Suppressor macrophage treated with lipopolysaccharide for 4 hours (primary cell): ENCODE measurements around the gene BAZ1B.
"Not testable (repeated sequence)": the region's sequence is repeated elsewhere in the genome, so short reads cannot be mapped to it uniquely, and the experiment has no call there.

Experiments used
- DNase-seq: peaks from one replicate; pipeline ENCODE4 v3.0.0-alpha.2; 2020

The BAZ1B gene

DNA sequence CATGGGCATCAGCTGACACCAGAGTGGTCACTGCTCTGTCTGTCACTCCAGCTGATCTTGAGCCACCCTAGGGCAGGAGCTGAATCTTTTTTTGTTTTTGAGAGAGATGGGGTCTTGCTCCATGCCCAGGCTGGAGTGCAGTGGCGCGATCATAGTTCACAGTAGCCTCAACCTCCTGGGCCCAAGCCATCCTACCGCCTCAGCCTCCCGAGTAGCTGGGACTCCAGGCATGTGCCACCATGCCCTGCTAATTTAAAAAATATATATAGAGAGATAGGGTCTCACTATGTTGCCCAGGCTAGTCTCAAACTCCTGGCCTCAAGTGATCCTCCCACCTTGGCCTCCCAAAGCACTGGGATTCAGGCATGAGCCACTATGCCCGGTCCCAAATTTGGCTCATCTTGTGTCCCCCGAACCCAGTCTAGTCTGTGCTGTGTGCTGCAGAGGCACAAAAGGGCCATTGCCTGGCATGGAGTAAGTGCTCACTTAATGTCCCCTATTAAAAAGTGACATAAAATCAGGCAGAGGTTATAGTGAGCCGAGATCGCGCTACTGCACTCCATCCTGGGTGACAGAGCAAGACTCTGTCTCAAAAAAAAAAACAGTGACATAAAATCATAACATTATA, 96.6 kb downstream of the BAZ1B start:
- no peak for DNase-seq

DNA sequence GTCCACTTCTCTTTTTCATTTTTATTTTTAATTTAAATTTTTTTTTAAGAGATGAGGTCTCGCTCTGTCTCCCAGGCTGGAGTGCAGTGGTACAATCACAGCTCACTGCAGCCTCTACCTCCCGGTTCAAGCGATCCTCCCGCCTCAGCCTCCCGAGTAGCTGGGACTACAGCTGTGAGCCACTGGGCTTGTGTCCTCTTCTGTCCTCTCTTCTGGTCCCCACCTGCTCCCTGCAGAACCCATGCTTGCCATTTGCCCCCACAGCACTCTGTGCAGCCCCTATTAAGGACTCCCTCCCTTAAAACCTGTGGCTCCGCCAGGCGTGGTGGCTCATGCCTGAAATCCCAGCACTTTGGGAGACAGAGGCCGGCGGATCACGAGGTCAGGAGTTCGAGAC, 97.6 kb downstream of the BAZ1B start:
- DNase-seq, result no peak

DNA sequence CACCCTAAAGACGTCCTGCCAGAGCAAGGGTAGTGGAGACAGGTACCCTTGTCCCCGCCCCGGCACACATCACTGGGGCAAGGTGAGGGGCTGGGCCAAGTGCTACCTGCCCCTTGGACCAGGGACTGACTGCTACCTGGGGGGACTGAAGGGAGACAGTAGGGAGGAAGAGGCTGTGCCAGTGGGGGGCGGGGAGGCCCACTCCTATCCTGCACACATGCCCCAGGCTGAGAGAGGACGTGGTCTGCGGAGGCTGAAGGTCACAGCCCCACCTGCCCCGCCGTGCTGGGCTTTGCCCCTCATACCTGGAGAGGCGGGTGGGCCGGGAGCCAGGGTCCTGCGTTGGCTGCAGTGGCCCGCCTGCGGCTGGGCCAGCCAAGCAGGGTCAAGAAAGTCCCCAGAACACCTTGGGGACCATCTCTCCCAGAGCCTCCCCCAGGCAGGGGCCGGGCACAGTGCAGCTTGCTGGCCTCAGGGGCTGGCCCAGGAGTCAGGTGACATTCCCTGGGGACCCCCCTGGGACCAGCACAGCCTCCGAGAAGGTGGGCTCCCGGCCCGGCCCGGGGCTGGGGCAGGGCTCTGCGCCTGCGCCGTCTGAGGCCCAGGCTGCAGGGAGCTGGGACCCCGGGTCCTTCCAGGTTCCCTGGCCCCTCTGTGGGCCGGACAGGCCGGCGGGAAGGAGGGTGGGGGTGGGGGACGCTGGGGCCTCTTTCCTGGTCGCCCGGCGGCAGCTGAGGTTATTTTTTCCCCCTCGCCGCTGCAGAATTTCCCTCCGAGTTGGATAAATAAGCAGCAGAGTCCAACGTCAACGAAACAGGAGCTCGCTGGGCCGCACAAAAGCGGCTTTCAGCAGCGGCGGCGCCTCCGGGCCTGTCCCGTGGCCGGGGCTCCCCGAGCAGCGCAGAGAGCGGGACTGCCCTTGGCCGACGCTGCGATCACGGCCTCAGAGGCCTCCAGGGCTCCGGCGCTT, 98.3 kb downstream of the BAZ1B start:
- DNase-seq, result peak; percentile 55

DNA sequence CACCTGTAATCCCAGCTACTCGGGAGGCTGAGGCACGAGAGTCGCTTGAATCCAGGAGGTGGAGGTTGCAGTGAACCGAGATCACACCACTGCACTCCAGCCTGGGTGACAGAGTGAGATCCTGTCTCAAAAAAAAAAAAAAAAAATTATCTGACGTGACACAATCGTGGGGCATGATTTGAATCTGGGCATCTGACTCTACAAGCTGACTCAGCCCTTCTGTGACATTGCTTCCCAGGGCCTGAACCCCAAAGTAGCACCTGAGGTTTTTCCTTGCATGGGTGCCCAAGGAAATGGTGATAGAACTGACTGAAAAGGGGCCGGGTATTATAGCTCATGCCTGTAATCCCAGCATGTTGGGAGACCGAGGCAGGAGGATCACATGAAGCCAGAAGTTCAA, 101.5 kb downstream of the BAZ1B start:
- DNase-seq, result not testable (repeated sequence)

DNA sequence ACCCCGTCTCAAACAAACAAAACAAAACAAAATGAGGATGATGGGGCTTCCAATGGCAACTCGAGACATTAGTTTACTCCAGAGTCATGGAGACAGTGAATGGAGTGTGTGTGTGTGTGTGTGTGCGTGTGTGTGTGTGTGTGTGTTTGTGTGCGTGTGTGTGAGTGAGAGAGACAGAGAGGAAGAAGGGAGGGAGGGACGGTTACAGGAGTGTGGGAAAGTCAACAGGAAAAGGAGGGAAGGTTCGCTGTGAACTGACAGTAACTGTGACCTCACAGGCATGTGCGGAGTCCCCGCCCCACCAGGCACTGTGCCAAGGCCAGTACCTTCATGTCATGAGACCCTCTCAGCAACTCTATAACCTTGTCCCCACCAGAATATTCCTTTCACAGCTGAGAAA, 102.1 kb downstream of the BAZ1B start:
- DNase-seq, result not testable (repeated sequence)

DNA sequence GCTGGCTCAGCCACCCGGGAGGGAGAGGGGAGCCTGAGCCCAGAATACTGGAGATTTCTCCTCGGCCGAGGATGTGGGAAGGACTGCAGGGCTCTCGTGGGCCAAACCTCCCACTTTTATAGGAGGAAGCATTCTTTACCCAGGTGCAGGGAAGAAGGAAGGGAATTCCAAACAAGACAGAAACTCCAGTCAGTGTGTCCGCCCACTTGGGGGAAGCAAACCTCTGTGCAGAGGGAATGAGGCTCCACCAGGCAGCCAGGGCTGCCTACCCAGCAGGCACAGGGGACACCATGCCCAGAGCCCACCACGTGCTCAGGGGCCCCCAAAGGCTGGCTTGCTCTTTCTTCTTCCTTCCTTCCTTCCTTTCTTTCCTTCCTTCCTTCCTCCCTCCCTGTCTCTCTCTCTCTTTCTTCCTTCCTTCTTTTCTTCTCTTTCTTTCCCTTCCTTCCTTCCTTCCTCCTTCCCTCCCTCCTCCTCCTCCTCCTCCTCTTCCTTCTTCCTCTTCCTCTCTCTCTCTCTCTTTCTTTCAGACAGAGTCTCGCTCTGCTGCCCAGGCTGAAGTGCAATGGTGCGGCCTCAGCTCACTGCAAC, 103.9 kb downstream of the BAZ1B start:
- no peak for DNase-seq

DNA sequence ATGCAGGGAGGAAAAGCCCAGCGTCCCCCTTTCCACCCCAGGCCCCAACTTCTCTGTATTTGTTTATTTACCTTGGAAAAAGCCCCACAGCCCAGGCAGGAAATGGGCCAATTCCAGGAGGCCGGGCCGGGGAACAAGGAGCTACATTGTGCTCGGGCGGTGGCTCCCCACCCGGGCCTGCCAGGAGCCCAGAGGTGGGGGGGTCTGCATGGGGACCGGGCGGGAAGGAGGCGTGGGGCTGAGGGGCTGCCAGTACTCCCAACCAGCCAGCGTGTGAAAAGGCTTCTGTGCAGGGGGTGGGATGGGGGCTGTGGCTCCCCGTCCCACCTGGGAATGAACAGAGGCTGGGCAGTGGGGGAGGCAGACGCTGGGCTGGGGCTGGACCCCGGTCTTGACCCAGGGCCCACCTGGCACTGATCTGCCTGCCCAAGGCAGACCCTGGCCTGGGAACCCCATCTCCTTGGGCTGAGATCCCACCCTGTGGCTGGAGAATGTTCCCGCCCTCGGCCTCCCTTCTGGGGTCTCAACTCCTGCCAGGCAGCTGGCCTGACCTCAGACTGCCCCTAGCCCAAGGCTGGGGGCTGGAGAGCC, 111.5 kb downstream of the BAZ1B start:
- DNase-seq, result not testable (repeated sequence)

DNA sequence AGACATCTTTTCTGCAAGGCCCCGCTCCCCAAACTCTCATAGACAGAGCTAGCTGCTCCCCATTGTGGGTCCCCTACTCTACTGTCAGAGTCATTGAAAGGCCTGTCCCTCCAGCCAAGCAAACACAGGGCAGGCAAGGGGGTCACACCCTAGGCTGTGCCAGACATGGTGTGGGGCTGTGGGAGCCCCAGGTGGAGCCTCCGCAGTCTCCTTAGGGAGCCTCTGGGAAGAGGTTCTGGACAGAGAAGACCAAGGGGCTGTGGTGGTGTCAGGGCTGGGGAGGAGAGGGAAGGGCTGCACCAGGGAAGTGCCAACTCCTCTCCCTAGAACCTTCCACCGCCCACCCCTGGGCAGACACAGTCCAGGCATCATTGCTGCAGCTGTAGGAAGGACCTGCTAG, 117.2 kb downstream of the BAZ1B start:
- DNase-seq, result not testable (repeated sequence)

DNA sequence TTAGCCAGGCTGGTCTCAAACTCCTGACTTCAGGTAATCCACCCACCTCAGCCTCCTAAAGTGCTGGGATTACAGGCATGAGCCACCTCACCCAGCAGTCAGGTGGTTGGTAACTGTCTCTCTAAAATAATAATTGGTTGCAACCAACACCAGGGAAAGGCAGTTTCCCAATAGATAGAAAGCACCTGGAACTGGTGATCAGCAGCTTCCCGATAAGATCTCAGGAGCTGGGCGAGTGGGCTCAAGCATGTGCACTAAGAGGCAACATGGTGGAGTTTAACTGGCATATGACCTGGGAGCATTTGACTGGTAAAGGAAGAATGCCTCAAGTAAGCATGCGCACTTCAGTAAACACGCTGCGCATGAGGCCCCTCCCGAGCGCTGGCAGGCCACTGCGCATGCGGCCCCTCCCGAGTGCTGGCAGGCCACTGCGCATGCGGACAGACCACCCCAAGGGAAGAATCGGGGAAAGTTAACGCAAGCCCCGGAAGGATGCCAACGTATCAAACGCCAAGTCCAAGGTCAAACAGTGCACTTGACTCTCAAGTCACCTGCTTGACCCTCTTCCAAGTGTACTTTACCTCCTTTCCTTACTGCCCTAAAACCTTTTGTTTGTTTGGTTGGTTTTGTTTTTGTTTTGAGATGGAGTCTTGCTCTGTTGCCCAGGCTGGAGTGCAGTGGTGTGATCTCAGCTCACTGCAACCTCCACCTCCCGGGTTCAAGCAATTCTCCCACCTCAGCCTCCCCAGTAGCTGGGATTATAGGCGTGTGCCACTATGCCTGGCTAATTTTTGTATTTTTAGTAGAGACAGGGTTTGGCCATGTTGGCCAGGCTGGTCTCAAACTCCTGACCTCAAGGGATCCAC, 122.7 kb downstream of the BAZ1B start:
- DNase-seq, result peak; percentile 59

DNA sequence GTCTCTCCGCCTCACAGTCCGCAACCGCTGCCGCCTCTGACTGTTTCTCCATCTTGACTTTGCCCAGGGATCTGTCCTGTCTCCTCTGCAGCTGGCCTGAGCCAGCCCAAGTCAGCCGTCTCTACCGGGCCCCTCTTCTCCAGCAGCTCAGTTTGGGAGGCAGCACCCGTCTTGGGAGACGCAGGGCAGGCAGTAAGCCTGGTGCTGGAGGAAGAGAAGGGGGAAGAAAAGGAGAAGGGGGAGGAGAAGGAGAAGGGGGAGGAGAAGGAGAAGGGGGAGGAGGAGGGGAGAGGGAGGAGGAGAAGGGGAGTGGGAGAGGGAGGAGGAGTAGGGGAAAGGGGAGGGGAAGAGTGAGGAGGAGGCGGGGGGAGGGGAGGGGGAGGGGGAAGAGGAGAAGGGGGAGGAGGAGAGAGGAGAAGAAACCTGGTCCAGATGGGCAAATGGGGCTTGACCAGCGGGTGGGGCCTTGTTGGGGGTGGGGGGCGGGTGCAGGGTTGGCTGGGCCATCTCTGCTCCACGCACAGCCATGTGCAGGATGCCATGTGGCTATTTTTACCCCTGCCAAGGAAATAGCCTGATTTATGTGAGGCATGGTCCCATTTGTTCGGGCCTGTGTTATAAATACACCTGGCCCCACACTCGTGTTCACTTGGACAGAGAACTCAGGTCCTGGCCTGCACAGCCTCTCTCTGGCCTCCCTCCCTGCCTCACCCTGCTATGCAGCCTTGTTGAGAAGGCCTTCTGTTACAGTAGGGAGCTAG, 124.4 kb downstream of the BAZ1B start:
- DNase-seq, result no peak

DNA sequence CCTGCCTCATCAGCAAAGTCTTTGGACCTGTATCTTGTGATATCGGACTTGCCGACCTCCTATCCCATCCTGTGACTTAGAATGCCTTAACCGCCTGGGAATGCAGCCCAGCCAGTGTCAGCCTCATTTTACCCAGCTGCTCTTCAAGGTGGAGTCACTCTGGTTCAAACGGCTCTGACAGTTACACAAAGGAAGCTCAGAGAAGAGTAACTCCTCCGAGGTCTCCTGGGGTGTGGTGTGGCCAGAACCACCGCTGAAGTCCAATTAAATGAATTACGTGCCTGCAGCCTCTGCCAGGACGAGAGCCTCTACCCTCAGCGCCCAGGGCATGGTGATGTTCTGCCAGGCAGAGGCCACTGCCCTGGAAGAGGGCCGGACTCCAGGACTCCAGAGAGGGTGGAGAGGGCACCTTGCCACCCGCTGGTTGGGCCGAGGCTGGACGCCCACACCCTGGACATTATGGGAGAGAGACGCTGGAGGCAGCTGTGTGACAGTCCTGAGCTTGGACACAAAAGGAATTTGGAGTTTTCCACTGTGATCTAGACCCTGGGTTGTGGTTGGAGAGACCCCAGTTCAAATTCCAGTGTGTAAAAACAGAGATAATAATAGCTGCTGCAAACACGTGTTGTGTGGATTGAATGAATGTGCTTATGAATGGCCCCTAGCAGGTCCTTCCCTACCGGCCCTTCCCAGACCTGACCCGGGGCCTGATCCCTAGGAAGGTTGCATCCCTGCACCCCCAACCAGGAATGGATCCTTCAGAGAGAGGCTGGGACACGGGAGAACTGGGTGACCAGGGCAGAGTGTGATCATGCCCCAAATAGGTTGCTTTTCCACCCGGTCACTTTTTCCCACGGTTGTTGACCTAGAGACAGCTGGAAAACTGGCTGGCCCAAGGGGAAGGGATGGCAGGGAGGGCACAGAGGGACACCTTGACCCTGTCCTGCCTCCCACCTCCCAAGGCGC, 126.3 kb downstream of the BAZ1B start:
- no peak for DNase-seq

DNA sequence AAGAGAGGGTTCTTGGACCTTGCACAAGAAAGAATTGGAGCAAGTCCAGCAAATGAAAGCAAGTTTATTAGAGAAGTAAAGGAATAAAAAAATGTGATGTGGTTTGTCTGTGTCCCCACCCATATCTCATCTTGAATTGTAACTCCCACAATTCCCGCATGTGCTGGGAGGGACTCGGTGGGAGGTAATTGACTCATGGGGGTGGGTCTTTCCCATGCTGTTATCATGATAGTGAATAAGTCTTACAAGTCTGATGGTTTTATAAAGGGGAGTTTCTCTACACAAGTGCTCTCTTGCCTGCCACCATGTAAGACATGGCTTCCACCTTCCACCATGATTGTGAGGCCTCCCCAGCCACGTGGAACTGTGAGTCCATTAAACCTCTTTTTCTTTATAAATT, 127.7 kb downstream of the BAZ1B start:
- no peak for DNase-seq

DNA sequence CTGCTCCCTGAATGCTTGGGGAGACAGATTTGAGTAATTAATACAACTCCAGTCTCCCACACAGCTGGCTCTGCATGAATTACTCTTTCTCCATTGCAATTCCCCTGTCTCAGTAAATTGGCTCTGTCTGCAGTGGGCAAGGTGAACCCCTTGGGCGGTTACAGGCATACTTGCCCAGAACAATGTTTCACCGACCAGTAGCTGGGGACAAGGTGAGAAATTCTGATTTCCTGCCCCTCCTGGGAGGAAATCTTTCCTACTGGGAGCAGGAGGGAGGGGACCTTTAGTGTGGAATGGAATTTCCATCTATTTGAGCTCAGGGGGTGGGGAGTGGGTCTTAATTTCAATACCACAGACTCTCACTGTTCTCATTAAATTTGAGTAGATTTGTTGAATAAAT, 130.7 kb downstream of the BAZ1B start:
- DNase-seq, result no peak
